ENCODE data around the gene NLGN1. TPM values are rescaled to one million over a fixed set of nuclear protein-coding genes. Genes with fewer than 3 reads are reported as not detected.

Gene NLGN1
- total and polyA plus RNA-seq, 2 of the 8 experiments (the other 6 are each of a cell fraction or from before 2014, with no cell fraction given), result 7.8 to 14.8 TPM

GRCh38 chr3:173587055-173587454 lies 189.5 kb downstream of the NLGN1 start:
- H2BK12ac ChIP-seq (ENCODE audit: low read depth, low read length), result no peak overlapping the region
- H3K4me1 ChIP-seq (replicated peaks in 1 of 4; ENCODE audit: control insufficient read depth in 3 of 4, insufficient read depth in 4 of 4, low read length in 3 of 4), result peaks cover 0 to 5% (median 1%) of the 10 kb centered on the region in 4 experiments; a peak in 3 of 7 replicates
- no peak overlapping the region for H2BK15ac ChIP-seq (ENCODE audit: low read length)
- H4K5ac ChIP-seq (ENCODE audit: insufficient read length, low read depth, low read length), result no peak overlapping the region
- H3K56ac ChIP-seq (replicated peaks; ENCODE audit: insufficient read length, low read depth, low read length), result no peak overlapping the region
- H2BK120ac ChIP-seq (replicated peaks; ENCODE audit: low read depth, low read length), result no peak overlapping the region
- CTCF ChIA-PET (ENCODE audit: partially characterized antibody), result no interaction called here
- no peaks in the 10 kb centered on the region for H3K36me3 ChIP-seq (ENCODE audit: control insufficient read depth in 2 of 4, insufficient read depth in 4 of 4, low read length in 3 of 4)
- H4K91ac ChIP-seq (replicated peaks; ENCODE audit: insufficient read length, low read length), result no peak overlapping the region
- no peaks in the 10 kb centered on the region; the same call in 1 of the 2 replicates for H3K79me1 ChIP-seq (ENCODE audit: low read depth, low read length)
- no peaks in the 10 kb centered on the region for H3K9me3 ChIP-seq (ENCODE audit: insufficient read depth in 2 of 2, low read depth in 1 of 2, low read length in 1 of 2)
- no peak overlapping the region for H2BK5ac ChIP-seq (ENCODE audit: low read depth, low read length)
- WGBS, 2 experiments (ENCODE audit: extremely low coverage in 1 of 2, insufficient coverage in 1 of 2, insufficient read length in 1 of 2, insufficient replicate concordance in 2 of 2, low coverage in 1 of 2, low lambda C conversion rate in 2 of 2, missing lambda C conversion rate in 1 of 2), result 88% methylated on average over 1 of the region's 1 CpG; no CpG with 5 or more reads in 1 of the 2 experiments
- peaks cover 12% of the 10 kb centered on the region for H3K23me2 ChIP-seq (ENCODE audit: low read depth, low read length)
- no peak for DNase-seq (ENCODE audit: low read depth in 1 of 2, low spot score in 2 of 2)
- no peak overlapping the region for H3K4ac ChIP-seq (replicated peaks; ENCODE audit: insufficient read length, low read depth, low read length)
- peak overlapping the region in 1 of 2 experiments; percentile 97; a peak in 1 of 4 replicates for H3K4me2 ChIP-seq (ENCODE audit: insufficient read depth in 1 of 2, low read depth in 2 of 2, low read length in 2 of 2)
- no peak overlapping the region for H3K23ac ChIP-seq (ENCODE audit: insufficient read length)
- H3K4me3 ChIP-seq (ENCODE audit: extremely low read depth in 1 of 4, insufficient read depth in 2 of 4, low read depth in 3 of 4, low read length in 4 of 4), result peak overlapping the region in 1 of 4 experiments; percentile 78; a peak in 1 of 8 replicates
- no peak for FAIRE-seq
- H3K27ac ChIP-seq (ENCODE audit: low read depth, low read length), result no peak overlapping the region
- no peak overlapping the region for H2AK5ac ChIP-seq (ENCODE audit: low read depth, low read length)
- H3K27me3 ChIP-seq (replicated peaks in 1 of 4; ENCODE audit: control insufficient read depth in 3 of 4, extremely low read depth in 1 of 4, insufficient read depth in 3 of 4, low read length in 3 of 4), result no peaks in the 10 kb centered on the region; a peak in 1 of 7 replicates
- H3K9ac ChIP-seq (replicated peaks in 1 of 4; ENCODE audit: extremely low read depth in 1 of 4, low read depth in 3 of 4, low read length in 3 of 4), result no peak overlapping the region
- no peak overlapping the region for H4K8ac ChIP-seq (ENCODE audit: extremely low read depth, insufficient read depth, low read length)
- H2AFZ ChIP-seq (ENCODE audit: low read length), result no peak overlapping the region
- H2BK20ac ChIP-seq (ENCODE audit: low read length), result no peak overlapping the region
- H4K20me1 ChIP-seq (replicated peaks in 1 of 2; ENCODE audit: control insufficient read depth in 1 of 2, insufficient read depth in 2 of 2, low read length in 2 of 2), result no peaks in the 10 kb centered on the region
- no peak overlapping the region for H3K14ac ChIP-seq (ENCODE audit: insufficient read length)
- no peaks in the 10 kb centered on the region for H3K79me2 ChIP-seq (ENCODE audit: control insufficient read depth in 1 of 2, insufficient read depth in 2 of 2, low read length in 2 of 2)
- H3K18ac ChIP-seq (ENCODE audit: extremely low read depth, low read length), result no peak overlapping the region
- POLR2A ChIA-PET (ENCODE audit: partially characterized antibody), result no interaction called here
- TF ChIP-seq, protein P1, sequence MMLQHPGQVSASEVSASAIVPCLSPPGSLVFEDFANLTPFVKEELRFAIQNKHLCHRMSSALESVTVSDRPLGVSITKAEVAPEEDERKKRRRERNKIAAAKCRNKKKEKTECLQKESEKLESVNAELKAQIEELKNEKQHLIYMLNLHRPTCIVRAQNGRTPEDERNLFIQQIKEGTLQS (IDR thresholded peaks at IDR 0.05; ENCODE audit: insufficient read depth, low read depth, low read length), result no peak
- TF ChIP-seq JUN (IDR thresholded peaks at IDR 0.05; ENCODE audit: low read depth, low read length), result no peak
- TF ChIP-seq SIN3A (conservative IDR thresholded peaks at IDR 0.05 in 1 of 2, IDR thresholded peaks at IDR 0.05 in 1 of 2; ENCODE audit: low read depth in 1 of 2, low read length in 2 of 2), result no peak
- no peak for TF ChIP-seq HDAC2 (IDR thresholded peaks at IDR 0.05; ENCODE audit: borderline replicate concordance in 1 of 2, low read depth in 2 of 2, low read length in 2 of 2)
- no peak for TF ChIP-seq TAF7 (optimal IDR thresholded peaks at IDR 0.05; ENCODE audit: borderline replicate concordance, low read depth, low read length)
- no peak for TF ChIP-seq POU5F1 (IDR thresholded peaks at IDR 0.05; ENCODE audit: low read depth, low read length)
- TF ChIP-seq KDM4A (IDR thresholded peaks at IDR 0.05; ENCODE audit: low read depth, low read length, severe bottlenecking), result no peak
- TF ChIP-seq CTBP2 (IDR thresholded peaks at IDR 0.05; ENCODE audit: borderline replicate concordance, insufficient read depth, insufficient read length, low read length), result no peak
- TF ChIP-seq, protein P2, sequence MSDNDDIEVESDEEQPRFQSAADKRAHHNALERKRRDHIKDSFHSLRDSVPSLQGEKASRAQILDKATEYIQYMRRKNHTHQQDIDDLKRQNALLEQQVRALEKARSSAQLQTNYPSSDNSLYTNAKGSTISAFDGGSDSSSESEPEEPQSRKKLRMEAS (IDR thresholded peaks at IDR 0.05), result no peak
- no peak for TF ChIP-seq MAFK (IDR thresholded peaks at IDR 0.05; ENCODE audit: low read depth, low read length)
- no peak for TF ChIP-seq SIRT6 (IDR thresholded peaks at IDR 0.05; ENCODE audit: low read length)
- no peak for TF ChIP-seq CHD1 (IDR thresholded peaks at IDR 0.05; ENCODE audit: low read depth, low read length)
- no peak for TF ChIP-seq NANOG (IDR thresholded peaks at IDR 0.05; ENCODE audit: insufficient read depth, low read depth, low read length, poor library complexity, severe bottlenecking)
